ENCODE data around the gene CARS1.

CARS1 gene

DNA sequence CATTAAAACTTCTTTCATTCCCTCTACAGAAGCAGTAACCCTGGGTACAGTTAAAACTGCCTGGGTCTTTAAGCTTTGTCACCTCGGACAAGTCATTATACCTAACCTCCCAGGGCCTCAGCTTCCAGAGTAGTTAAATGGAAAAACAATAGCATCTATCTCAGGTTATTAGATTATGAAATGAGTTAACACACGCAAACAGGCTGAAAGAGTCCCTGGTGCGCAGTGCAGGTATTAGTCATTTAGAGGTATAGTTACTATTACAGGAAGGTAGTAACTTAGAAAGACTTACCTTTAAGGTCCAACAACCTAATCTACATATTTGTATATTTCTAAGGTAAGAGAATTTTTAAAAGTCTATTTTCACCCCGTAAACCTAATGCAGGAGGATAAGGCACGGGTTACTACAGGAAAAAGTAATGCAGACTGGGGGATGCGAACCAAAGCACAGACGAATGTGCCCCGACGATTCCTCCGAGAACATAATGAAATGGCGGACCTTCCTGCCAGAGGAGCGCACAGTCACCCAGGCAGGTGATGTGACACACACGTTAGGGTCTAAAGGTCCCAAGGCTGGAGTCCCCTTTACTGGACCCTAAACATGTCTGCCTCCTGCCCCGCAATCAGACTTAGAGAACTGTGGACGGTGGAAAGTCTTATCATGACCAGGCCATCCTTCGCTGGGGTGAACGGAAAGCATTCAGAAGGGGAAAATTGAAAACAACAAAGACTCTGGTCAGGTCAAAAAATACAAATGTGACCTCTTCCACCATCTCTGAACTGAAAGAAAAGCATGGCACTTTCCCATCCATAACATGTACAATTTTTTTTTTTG lies 66.4 kb downstream of the CARS1 start:
- peak in 1 of 4 experiments; percentile 17 for DNase-seq

DNA sequence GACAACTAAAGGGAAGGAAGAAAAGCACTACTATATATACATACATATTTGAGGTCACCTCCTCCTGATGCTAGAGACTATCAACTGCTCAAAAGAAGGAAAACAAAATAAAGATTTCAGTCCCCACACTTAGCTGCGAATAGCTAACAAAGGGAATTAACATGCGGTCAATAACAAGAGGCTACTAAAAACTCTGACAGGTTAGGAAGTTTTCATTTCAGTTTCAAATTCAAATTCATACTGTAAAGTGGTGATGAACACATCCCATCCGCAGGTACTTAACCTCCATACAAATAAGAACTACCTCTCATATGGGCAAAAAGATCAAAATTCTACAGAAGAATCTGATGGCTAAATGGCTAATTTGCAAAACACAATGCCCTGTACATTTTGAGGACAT lies 67.7 kb downstream of the CARS1 start:
- no peak for DNase-seq

DNA sequence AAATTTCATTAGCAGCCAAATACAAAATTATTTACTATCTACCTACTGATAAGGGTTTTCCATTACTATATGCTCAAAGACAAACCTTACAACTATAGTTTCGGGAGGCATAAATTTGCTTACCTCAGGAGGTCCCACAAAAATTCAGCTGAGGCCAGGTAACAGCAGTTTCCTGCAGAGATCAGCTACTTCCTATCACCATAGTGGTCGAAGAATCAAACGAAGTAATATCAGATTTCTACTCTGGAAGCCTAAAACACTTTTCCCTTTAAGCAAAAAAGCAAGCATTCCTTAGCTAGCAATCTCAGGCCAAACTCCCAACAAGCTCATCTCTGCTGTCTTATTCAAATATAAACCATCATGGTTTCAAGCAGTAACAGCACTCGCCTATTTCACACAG lies 68.2 kb downstream of the CARS1 start:
- no peak for DNase-seq

DNA sequence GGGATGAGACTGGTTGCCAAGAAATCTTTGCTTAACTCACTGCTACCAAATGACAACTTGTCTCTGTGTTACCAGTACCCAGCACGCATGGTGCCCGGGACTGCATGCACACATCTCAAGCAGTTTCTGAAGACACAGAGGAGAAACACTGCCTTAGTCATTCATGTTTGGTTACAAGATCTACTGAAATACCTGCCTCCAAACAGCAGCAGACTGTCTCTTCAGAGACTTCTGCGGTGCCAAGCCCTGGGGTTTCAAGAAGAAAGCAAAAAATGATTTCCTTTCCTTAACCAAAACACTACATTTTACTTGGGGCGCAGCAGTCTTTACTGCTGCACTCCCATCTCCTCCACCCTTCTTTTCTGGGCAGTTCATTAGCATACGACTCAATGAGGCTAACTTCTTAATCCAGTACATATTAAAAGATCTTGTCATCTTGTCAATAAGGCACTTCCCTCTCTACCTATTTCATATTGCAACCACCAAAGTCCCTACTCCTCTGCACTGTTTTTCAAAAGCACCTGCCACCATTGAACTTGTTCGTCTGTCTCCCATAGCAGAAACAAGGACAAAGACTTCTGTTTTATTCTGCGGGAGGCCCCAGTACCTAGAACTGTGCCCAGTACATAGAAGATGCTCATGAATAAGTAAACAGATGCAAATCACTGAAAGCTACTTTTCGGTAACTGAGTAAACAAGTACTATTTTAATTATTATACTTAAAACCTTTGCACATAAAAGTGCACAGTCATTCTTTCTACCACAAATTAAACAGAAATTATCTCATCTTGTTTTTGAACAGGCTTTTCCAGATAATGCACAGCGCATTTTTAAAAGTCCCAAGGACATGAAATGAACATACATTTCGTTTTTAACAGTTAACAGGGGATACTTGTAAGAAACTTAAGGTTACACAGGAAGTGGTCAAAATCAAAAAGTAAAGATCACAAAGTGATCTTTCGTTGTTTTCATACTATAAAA lies 69.1 kb downstream of the CARS1 start:
- peak in 2 of 4 experiments; percentile 30 to 46 for DNase-seq

DNA sequence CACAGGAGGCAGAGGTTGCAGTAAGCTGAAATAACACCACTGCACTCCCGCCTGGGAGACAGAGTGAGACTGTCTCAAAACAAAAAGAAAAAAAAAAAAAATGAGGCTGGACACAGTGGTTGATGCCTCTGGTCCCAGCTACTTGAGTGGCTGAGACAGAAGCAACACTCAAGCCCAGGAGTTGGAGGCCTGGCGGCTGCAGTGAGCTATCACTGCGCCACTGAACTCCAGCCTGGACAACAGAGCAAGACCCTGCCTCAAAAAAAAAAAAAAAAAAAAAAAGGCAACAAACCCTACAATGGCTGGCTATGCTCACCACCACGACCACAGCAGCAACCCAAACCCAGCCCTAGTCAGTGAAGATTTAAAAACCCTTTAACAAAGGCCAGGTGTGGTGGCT lies 73.3 kb downstream of the CARS1 start:
- no peak for DNase-seq

DNA sequence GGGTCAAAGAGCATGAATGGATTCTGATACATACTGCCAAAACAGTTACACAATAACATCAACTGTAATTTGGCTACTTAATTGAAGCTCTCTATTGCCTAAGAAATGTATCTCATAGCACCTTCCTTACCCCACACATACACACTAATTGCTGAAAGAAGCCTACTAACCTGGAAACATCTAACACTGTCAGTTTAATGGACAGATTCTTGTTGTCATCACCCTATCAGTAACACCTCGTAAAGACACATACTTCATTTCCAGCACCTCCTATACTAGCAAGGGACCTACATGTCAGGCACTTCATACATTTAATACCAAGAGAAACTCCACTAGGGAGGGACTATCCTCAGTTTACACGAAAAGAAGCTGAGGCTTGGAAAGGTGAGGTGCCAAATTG lies 75.0 kb downstream of the CARS1 start:
- DNase-seq, result no peak

DNA sequence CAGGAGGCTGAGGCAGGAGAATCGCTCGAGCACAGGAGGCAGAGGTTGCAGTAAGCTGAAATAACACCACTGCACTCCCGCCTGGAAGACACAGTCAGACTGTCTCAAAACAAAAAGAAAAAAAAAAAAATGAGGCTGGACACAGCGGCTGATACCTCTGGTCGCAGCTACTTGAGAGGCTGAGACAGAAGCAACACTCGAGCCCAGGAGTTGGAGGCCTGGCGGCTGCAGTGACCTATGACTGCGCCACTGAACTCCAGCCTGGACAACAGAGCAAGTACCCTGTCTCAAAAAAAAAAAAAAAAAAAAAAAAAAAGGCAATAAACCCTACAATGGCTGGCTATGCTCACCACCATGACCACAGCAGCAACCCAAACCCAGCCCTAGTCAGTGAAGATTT lies 76.1 kb downstream of the CARS1 start:
- DNase-seq, result no peak

DNA sequence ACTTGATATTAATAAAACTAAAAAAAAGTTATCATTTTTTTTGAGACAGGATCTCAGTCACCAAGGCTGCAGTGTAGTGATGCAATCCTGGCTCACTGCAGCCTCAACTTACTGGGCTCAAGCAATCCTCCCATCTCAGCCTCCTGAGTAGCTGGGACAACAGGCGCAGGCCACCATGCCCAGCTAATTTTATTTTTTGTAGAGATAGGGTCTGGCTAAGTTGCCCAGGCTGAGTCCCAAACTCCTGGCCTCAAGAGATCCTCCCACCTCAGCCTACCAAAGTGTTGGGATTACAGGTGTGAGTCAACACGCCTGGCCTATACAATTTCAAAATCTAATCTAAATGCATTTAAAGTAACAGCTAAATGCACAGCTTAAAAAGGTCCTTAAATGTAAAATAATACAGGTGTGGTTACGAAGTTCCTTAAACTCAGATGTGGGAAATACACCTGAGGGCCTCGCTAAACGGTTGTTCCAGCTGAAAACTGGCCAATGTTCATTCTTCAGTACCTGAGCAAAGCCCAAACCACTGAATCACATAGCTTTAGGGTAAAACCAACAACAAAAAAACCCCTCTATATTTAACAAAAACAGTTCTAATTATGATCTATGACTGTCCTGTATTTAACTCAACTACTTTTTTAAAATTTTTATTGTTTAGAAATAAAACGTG lies 76.9 kb downstream of the CARS1 start:
- DNase-seq, result no peak

DNA sequence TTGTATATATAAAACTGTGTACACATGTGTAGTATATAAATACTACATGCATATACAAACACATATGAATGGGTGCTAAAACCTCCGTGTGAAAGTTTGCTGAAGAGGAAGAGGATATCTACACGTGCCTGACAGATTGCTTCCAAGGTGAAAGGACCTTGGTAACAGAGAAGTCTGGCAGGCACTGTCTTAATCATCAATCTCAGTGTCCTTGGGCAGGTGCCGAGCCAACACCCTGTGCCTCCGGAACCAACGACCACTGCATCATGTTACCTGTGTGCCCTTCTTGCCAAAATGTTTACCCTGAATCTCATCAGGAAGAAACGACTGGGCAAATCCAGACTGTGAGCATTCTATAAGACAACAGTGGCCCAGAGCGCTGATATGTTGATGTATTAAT lies 80.1 kb downstream of the CARS1 start:
- no peak for DNase-seq

DNA sequence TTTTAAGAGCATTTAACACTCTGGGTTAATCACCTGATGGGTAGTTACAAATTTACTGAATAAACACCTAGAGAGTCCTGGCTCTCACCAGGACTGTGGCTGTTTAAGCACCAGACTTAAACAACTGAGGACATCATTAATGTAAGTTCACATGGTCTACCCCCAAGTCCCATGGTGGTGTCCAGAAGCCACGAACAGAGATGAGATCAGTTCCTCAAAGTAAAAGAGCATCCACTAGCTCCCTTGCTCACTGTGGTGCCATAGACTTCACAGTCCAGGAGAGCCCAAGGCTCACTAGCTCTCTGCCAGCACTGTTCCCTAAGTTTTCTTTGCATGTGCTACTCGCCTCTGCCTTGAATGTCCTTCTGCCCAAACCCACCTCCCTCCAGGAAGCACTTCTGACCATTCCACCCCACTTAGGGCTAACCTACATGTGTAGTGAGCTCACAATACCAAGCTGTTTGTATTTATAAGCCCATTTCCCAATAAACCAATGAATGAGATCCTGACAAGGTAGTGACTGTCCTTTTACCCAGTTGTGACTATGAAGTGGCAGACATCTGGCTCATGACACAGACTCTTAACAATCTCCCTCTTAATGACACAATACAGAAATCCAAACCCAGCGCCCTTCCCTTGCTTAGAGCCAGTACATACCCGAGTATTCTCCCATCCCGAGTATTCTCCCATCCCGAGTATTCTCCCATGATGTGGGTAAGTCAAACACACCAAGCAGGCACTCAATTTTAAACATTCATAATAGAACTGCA lies 80.7 kb downstream of the CARS1 start:
- no peak for DNase-seq

DNA sequence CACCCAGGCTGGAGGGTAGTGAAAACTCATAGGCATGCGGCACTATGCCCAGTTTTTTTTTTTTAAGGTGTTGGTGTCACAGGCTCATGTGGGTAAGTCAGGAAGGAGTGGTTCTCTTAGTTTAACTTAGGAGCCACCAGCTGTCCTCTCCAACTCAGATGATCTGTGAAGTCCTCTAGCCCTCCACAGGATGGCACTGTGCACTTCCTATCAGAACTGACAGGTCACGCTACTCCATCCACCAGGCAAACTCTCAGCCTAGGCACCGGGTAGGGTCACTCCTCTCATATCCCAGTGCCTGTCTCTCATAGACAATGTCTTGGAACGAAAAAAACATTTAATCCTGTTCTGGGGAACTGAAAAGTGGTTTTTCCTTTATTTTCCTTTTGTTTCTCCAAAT lies 81.6 kb downstream of the CARS1 start:
- DNase-seq, result peak in 1 of 4 experiments; percentile 22

DNA sequence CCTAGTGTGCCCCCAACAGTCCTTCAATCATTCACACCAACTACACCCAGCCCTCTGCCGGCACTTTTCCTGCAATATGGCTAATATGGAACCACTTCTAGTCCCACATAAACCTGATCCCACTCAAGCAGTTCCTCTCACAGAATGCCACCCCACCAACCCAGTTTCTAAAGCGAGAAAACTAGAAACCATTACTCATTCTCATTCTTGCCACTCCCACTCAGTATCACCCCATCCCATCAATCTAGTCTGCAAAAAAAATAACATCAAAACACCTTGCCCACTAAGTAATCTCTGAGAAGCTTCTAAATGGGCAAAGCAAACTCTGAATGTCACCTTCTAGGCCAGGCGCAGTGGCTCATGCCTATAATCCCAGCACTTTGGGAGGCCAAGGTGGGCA lies 83.0 kb downstream of the CARS1 start:
- no peak for DNase-seq

DNA sequence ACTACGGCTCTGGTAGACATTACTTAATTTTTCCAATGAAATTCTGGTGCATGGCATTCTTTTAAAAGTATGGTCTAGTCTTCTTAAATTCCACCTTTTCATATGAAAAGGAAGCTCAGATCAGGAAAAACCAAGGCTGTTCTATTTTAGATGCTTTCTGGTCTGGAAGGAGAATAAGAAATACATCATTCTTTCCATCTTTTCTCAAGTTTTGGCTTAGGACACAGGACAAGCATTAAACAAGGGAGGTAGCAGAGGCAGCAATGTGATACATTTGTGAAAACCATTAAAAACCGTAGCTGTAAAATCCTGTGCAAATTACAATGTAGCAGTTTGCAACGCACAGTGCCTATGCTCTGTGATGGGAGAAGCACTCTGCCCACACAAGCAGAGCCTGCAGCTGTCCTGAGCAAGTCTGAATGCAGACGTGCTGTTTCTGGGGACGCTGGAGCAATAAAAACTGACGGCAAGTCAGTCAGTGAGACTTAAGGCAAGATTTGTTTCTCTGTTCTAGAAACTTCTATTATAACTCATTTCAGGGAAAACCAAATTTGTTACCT lies 88.8 kb downstream of the CARS1 start:
- no peak for DNase-seq

DNA sequence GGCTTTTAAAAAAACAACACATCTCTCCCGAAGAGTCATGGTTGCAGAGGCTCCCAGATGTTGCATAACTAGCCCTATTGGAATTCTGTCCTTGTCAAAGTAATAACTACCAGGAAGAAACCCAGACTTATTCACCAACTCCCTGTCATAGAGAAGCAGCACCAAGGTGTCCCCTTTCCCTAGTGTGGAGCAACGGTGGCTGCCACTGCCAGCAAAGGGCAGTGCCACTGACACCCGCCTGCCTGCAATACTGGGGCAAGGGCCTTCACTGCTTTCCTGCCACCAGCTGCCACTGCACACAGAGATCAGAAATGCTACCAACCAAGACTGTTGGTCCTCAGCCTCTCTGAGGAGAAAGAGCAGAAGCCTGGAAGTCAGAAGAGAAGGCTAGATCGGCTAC lies 92.4 kb downstream of the CARS1 start:
- DNase-seq, result no peak

DNA sequence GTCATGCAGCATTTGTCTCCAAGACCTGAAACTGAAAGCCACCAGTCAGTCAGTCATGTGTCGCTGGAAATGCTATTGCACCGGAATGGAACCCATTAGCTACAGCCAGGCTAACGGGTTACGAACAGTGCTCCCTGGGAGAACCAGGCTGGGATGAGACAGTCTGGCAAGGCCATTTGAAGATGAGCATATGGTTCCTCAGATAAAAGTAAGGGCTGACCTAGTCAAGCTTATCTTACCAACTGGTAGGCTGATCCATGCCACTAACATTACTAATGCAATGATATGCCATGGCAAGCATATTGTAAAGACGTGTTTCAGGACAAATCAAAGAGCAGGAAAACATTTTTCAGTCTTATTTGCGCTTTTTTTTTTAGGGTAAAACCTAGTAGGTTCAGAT lies 93.5 kb downstream of the CARS1 start:
- no peak for DNase-seq

DNA sequence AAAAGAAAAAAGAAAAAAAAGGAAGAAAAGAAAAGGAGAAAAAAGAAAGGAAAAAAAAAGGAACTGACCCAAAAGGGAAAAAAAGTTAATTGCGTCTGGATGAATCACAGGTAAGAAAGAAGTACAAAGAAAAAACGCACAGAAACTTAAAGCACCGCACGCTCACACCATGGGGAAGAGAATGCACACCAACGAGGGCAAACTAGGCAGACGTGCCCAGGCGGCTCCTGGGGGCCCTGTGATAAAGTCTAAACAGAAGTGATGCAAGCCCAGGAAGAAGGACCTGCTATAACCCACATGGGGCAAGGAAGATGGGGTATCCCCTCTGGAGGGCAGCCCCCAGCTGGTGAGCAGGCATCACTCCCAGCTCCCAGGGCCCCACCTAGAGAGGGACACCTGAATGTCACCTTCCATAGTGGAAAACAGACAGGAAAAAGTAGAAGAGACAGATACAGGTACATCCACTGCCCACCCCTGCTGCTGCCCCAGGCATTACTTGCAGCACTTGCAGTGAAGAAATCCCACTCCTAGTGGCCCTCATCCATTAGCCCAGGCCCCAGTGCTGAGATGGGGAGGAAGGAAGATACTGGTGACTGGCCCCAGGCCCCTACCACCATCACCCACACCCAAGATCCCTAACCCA lies 94.0 kb downstream of the CARS1 start:
- DNase-seq, result no peak

DNA sequence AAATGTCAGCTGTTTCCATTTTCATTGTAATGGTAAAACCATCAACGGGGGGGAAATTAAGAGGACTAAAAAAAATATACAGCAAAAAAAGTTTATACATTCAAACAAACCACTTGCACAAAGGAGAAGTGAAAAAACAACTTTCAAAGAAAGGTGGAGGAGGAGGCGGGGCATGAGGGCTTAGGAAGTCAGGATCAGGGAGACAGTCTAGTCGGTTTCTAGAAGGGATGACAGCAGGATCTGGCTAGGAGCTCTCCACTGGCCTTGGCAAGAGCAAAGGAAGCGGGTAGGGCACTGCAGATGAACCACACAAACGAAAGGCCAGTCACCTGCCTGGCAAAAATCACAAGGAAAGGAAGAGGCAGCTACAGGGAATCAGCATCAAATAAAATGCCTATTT lies 96.1 kb downstream of the CARS1 start:
- DNase-seq, result no peak

DNA sequence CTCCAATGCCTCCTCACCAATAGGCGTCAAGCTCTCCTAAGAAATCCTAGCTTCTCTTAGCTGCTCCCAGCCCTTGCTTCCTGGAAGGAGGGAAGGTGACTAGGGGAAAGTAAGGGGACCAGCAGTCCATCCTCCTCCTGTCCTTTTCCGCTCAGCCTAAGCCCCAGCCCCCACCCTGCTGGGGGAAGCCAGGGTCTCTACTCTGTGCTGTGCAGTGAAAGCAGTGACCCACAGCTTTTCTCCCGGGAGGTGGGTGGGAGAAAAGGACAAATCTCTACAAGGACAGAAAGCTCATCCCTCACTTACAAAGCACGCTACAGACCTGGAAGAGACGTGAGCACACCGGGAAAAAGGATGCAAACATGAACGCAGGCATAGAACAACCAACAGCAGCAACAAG lies 97.1 kb downstream of the CARS1 start:
- no peak for DNase-seq

DNA sequence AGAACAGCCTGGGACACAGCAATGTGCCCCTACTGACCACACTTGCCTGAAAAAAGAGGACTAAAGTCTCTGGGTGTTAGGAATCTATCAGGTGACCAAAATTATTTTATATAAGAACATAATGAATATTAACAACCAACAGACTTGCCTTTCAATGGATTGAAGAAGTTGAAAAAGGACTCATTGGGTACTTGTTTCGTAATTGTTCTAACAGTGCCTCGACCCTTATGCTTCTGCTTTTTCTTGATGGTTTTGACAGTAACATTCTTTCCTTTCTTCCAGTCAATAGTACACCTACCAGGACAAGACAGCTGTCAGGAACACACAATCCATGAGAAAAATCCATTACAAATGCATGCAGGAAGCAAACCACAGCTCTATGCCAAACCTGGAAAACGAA lies 99.0 kb downstream of the CARS1 start:
- DNase-seq, result no peak

DNA sequence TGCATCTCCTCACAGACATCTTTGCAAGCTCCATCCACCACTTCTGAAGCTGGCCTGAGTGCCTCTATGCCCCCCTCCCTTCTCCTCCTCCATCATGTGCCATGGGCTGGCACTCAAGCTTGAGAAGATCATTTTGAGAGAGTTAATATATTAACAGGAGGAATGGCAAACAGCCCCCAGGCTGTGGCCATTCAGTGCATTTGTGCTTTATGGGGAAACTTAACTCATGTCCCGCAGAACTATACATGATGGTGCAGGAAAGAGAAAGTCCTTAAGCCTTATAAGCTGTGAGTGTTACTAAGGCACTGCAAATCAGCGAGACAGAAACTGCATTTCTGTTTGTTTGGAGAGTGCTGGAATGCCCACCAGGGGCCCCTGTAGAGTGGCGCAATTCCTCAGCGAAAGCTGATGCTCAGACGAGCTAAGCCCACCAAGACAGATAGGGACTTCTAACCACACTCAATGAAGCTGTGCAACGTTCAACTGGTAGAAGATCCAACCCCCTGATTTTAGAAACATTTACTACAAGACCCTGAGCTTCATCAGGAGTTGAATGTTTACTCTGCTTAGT lies 101.2 kb downstream of the CARS1 start:
- DNase-seq, result no peak

DNA sequence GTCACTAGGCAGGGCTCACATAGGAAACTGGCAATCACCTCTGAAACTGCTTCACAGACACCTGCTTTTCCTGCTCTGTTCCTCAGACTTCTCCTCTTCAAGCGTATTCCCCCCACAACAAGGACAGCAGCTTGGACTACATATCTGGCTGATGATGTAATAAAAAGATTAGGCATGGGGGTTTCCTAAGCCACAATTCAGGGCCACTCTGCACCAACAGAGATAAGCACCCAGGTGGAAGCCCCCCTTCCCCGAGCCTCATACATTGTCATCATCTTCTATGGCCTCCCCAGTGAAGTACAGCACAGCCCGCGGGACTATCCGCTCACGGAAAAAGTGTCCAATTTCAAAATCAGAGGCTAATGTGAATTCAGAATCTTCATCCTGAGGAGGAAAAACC lies 103.0 kb downstream of the CARS1 start:
- DNase-seq, result no peak
